NCI-H2227 treated with DMSO at 0.1 percent for 48 hours (cell line): ENCODE measurements around the gene PRPF39.
"Not testable (repeated sequence)": the region's sequence is repeated elsewhere in the genome, so short reads cannot be mapped to it uniquely, and the experiment has no call there.

Source experiments
- DNase-seq: peaks from one replicate; lab custom pipeline; 2025; lab: John Stamatoyannopoulos, UW

Gene PRPF39, protein sequence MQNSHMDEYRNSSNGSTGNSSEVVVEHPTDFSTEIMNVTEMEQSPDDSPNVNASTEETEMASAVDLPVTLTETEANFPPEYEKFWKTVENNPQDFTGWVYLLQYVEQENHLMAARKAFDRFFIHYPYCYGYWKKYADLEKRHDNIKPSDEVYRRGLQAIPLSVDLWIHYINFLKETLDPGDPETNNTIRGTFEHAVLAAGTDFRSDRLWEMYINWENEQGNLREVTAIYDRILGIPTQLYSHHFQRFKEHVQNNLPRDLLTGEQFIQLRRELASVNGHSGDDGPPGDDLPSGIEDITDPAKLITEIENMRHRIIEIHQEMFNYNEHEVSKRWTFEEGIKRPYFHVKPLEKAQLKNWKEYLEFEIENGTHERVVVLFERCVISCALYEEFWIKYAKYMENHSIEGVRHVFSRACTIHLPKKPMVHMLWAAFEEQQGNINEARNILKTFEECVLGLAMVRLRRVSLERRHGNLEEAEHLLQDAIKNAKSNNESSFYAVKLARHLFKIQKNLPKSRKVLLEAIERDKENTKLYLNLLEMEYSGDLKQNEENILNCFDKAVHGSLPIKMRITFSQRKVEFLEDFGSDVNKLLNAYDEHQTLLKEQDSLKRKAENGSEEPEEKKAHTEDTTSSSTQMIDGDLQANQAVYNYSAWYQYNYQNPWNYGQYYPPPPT

GRCh38 chr14:45083976-45084722 lies at the start of gene PRPF39:
Gene PRPF39, plus strand, starts transcription at chr14:45084116. Its CDS starts 11,124 bp downstream, at chr14:45095240.
- peak; percentile 82 for DNase-seq

DNA sequence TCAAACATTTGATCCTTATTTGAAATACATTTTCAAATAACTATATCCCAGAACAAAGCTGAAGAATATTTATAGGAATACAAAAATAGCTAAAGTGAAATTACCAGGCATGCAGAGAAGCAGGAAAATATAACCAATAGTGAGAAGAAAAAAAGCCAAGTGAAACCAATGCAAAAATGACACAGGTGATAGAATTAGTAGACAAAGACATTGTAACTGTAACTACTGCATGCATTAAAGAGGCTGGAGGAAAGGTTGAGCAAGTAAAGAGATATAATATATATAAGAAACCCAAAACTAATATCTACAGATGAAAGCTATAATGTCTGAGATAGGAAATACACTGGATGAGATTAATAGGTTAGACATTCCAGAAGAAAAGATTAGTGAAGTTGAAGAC lies 49.2 kb upstream of the PRPF39 start:
- DNase-seq = no peak

- no peak for DNase-seq
Measured at GRCh38 chr14:45038256-45038655, 45.7 kb upstream of the PRPF39 start.

- no peak for DNase-seq
Measured at GRCh38 chr14:45038865-45039264, 45.1 kb upstream of the PRPF39 start.

DNA sequence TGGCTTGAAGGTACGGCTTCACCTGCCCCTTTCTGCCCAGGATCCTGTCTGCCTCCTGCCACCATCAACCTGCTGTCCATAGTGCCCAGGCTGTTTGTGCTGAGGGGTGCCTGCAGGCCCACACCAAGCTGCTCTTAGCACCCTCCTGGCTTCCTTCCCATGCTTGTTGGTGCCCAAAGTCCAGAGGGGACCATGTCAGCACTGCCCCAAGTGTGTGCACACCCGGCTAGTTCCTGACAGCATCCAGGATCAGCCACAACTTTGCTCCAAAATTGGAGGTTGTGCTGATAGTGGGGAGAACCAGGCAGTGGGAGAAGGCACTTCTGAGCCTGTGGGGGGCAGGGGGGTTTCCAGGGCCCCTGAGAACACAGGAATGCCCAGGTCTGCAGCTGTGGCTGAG lies 44.5 kb upstream of the PRPF39 start:
- no peak for DNase-seq

DNA sequence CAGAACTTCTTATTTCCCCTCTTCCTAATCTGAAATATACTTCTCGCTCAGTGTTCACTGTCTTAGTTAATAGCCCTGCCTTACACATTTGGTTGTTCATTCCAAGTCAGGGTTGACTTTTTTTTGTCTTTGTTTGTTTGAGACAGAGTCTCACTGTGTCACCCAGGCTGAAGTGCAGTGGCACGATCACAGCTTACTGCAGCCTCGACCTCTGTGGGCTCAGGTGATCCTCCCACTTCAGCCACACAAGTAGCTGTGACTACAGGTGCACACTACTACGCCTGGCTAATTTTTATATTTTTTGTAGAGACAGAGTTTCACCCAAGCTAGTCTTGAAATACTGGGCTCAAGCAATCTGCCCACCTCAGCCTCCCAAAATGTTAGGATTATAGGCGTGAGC lies 42.3 kb upstream of the PRPF39 start:
- DNase-seq = no peak

DNA sequence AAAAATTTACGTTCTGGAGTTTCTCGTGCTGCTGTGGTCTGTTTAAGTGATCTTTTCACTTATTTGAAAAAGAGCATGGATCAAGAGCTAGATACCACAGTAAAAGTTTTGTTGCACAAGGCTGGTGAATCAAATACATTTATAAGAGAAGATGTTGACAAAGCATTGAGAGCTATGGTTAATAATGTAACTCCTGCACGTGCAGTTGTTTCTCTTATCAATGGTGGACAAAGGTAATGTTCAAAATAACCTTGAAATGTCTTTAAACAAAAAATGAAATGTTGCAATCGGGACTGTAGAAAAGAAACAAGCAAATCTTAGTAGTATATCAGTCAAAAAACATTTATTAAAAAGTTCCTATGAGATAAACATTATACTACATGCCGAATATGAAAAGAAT lies 39.3 kb upstream of the PRPF39 start:
- no peak for DNase-seq

GRCh38 chr14:45048385-45048784 lies 35.5 kb upstream of the PRPF39 start:
- DNase-seq = no peak

GRCh38 chr14:45051180-45051579 lies 32.7 kb upstream of the PRPF39 start:
- no peak for DNase-seq

GRCh38 chr14:45051896-45052295 lies 32.0 kb upstream of the PRPF39 start:
- DNase-seq = no peak

DNA sequence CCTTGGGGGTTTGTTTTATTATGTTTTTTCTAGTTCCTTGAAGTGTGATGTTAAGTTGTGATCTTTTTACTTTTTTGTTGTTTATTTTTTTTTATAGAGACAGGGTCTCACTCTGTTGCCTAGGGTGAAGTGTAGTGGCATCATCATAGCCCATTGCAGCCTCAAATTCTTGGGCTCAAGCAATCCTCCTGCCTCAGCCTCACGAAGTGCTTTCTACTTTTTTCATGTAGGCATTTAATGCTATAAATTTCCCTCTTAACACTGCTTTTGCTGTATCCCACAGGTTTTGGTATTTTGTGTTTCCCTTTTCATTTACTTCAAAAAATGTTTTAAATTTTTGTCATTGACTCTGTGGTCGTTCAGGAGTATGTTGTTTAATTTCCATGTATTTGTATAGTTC lies 26.6 kb upstream of the PRPF39 start:
- no peak for DNase-seq

- DNase-seq = no peak
Measured at GRCh38 chr14:45057881-45058364, 26.0 kb upstream of the PRPF39 start.

GRCh38 chr14:45060551-45060950 lies 23.4 kb upstream of the PRPF39 start:
- no peak for DNase-seq

- no peak for DNase-seq
Measured at GRCh38 chr14:45065540-45065939, 18.4 kb upstream of the PRPF39 start.

- DNase-seq = no peak
Measured at GRCh38 chr14:45065956-45066355, 18.0 kb upstream of the PRPF39 start.

GRCh38 chr14:45066667-45067066 lies 17.2 kb upstream of the PRPF39 start:
- no peak for DNase-seq

- DNase-seq = no peak
Measured at GRCh38 chr14:45068396-45068795, 15.5 kb upstream of the PRPF39 start.

GRCh38 chr14:45070215-45070614 lies 13.7 kb upstream of the PRPF39 start:
- DNase-seq = no peak

GRCh38 chr14:45072126-45072525 lies 11.8 kb upstream of the PRPF39 start:
- DNase-seq = no peak

GRCh38 chr14:45073231-45073879 lies 10.6 kb upstream of the PRPF39 start:
- no peak for DNase-seq

DNA sequence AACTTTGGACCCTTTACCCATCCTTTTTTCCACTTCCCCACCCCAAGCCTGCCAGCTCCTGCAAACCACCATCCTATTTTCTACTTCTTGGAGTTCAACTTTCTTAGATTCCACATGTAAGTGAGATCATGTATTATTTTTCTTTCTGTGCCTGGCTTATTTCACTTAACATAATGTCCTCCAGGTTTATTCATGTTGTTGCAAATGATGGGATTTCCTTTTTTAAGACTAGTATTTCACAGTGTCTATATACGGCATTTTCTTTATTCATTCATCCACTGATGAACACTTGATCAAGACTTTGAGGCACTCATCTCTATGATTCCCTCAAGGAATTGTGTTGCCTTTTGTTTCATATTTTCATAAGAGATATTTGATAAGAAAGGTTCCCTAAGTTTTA lies 5.6 kb upstream of the PRPF39 start:
- DNase-seq = no peak

GRCh38 chr14:45080416-45080968 lies 3.4 kb upstream of the PRPF39 start:
- DNase-seq = not testable (repeated sequence)
